ENCODE results near the gene UBP1.
"Not testable (repeated sequence)": the region's sequence is repeated elsewhere in the genome, so short reads cannot be mapped to it uniquely, and the experiment has no call there.

DNA sequence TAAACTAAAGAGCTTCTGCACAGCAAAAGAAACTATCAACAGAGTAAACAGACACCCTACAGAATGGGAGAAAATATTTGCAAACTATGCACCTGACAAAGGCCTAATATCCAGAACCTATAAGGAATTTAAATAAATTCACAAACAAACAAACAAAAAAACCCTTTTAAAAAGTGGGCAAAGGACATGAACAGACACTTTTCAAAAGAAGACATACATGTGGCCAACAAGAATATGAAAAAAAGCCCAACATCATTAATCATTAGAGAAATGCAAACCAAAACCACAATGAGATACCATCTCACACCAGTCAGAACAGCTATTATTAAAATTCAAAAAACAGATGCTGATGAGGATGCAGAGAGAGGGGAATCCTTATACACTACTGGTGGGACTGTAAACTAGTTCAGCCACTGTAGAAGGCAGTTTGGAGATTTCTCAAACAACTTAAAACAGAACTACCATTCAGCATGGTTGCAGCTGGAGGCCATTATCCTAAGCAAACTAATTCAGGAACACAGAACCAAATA lies 101.2 kb downstream of the UBP1 start:
- TF ChIP-seq, protein P1, sequence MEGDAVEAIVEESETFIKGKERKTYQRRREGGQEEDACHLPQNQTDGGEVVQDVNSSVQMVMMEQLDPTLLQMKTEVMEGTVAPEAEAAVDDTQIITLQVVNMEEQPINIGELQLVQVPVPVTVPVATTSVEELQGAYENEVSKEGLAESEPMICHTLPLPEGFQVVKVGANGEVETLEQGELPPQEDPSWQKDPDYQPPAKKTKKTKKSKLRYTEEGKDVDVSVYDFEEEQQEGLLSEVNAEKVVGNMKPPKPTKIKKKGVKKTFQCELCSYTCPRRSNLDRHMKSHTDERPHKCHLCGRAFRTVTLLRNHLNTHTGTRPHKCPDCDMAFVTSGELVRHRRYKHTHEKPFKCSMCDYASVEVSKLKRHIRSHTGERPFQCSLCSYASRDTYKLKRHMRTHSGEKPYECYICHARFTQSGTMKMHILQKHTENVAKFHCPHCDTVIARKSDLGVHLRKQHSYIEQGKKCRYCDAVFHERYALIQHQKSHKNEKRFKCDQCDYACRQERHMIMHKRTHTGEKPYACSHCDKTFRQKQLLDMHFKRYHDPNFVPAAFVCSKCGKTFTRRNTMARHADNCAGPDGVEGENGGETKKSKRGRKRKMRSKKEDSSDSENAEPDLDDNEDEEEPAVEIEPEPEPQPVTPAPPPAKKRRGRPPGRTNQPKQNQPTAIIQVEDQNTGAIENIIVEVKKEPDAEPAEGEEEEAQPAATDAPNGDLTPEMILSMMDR (IDR thresholded peaks at IDR 0.05; ENCODE audit: low read length): not testable (repeated sequence)
- TF ChIP-seq EZH2 (IDR thresholded peaks at IDR 0.05; ENCODE audit: borderline replicate concordance, low read length): not testable (repeated sequence)
